Common myeloid progenitor, CD34-positive (primary cell): ENCODE measurements around the gene FBXL19.

Experiments
- CTCF ChIA-PET: fragments of 350-600 bp; sonication (Branson Sonifier 250); formaldehyde crosslinking; loops from one replicate; lab custom pipeline; 2021; ENCODE audit warnings: antibody characterized with exemption; lab: Charles Lee
- POLR2A ChIA-PET: fragments of 350-600 bp; sonication (Branson Sonifier 250); formaldehyde crosslinking; loops from one replicate; lab custom pipeline; 2021; ENCODE audit warnings: antibody characterized with exemption; lab: Charles Lee
- DNase-seq, 3 donors: peaks; one replicate each; pipeline versions ENCODE4 v3.0.0 to v3.0.0-alpha.2; 2013
- H3K27ac ChIP-seq, 2 experiments: 1 replicate in 1 of 2; 2 replicates in 1 of 2; pipeline ENCODE4 v1.7.0; 2013; ENCODE audit warnings: inconsistent platforms in 2 of 2, low read length in 2 of 2, mild to moderate bottlenecking in 2 of 2, low read depth in 1 of 2, moderate library complexity in 1 of 2; ENCODE audit not compliant: severe bottlenecking in 2 of 2, insufficient read depth in 1 of 2, poor library complexity in 1 of 2
- H3K27me3 ChIP-seq, 5 experiments: replicated peaks in 2 of 5; 1 replicate in 3 of 5; 2 replicates in 2 of 5; pipeline versions ENCODE4 v1.6.1 to v1.7.0; 2013; ENCODE audit warnings: low read length in 4 of 5, mild to moderate bottlenecking in 2 of 5, moderate library complexity in 2 of 5, inconsistent platforms in 1 of 5; ENCODE audit not compliant: insufficient read depth in 5 of 5, control insufficient read depth in 4 of 5
- H3K36me3 ChIP-seq, 4 experiments: 1 replicate in 2 of 4; 2 replicates in 2 of 4; pipeline versions ENCODE4 v1.6.1 to v1.7.0; 2013; ENCODE audit warnings: low read length in 3 of 4, control low read depth in 1 of 4, mild to moderate bottlenecking in 1 of 4; ENCODE audit not compliant: control insufficient read depth in 4 of 4, insufficient read depth in 4 of 4
- H3K4me1 ChIP-seq, 4 experiments: 1 replicate in 3 of 4; 2 replicates in 1 of 4; pipeline versions ENCODE4 v1.6.1 to v1.7.1; 2013; ENCODE audit warnings: low read length in 3 of 4, mild to moderate bottlenecking in 3 of 4, control low read depth in 1 of 4, inconsistent platforms in 1 of 4, moderate library complexity in 1 of 4; ENCODE audit not compliant: control insufficient read depth in 4 of 4, insufficient read depth in 4 of 4; ENCODE audit errors: control extremely low read depth in 1 of 4
- H3K4me3 ChIP-seq, 7 experiments: 1 replicate in 4 of 7; 2 replicates in 3 of 7; pipeline versions ENCODE4 v1.5.1 to v1.7.0; 2013; ENCODE audit warnings: mild to moderate bottlenecking in 7 of 7, low read length in 6 of 7, moderate library complexity in 6 of 7, inconsistent platforms in 2 of 7, low read depth in 2 of 7, control low read depth in 1 of 7; ENCODE audit not compliant: insufficient read depth in 4 of 7, control insufficient read depth in 1 of 7; ENCODE audit errors: extremely low read depth in 1 of 7
- H3K9me3 ChIP-seq, 5 experiments: 1 replicate in 4 of 5; 2 replicates in 1 of 5; pipeline versions ENCODE4 v1.6.1 to v1.7.1; 2013; ENCODE audit warnings: low read length in 4 of 5, mild to moderate bottlenecking in 2 of 5, inconsistent platforms in 1 of 5, low read depth in 1 of 5, moderate library complexity in 1 of 5; ENCODE audit not compliant: control insufficient read depth in 4 of 5, insufficient read depth in 2 of 5; ENCODE audit errors: control extremely low read depth in 1 of 5
- WGBS: methylation state at CpG from one replicate; pipeline ENCODE4 v1.1.5; 2013; ENCODE audit not compliant: insufficient coverage; 5-methylcytosine and 5-hydroxymethylcytosine counted together

The FBXL19 gene

DNA sequence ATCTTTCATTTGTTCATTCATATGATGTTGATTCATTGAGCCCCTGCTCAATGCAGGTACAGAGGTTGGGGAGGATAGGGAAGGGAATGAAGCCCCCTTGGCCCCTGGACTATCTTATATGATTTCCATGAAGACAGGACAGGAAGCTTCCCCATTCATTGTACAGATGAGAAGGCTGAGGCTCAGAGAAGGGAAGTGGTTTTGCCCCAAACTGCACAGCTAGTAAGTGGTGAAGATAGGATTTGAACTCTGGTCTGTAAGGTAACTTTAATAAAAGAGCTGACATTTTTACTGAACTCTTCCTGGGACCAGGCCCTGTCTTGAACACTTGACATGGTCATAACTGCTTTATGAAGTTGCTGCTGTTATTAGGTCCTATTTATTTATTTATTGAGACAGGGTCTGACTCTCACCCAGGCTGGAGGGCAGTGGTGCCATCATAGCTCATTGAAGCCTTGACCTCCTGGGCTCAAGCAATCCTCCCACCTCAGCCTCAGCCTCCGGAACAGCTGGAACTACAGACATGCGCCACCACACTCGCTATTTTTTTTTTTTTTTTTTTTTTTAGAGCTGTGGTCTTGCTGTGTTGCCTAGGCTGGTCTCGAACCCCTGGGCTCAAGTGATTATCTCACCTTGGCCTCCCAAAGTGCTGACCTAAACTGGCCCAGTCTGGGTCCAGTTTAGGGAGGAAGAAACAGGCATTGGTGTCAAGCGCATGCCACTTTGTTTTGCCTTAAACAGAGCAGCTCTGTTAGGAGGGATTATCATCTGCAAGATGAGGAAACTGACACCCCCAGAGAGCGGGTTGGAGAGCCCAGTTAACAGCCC, 22.0 kb upstream of the FBXL19 start:
- H3K9me3 ChIP-seq: no peaks in the 10 kb centered on the region
- H3K27ac ChIP-seq: peak overlapping the region in 1 of 2 experiments; percentile 81
- ChIA-PET POLR2A (interaction anchor here (0.6 to 2.2 kb wide), 5 partner anchors 23 to 87 kb away, joined by 3 to 11 read pairs (median 3); no protein-coding TSS in a partner anchor), CTCF (interaction anchor here (0.8 to 3.6 kb wide), 20 partner anchors 9 to 131 kb away, joined by 3 to 52 read pairs (median 4); partner anchors contain the start of gene BCL7C)
- no peaks in the 10 kb centered on the region for H3K27me3 ChIP-seq
- WGBS: 40% methylated on average over 3 of the region's 6 CpGs
- no peaks in the 10 kb centered on the region for H3K36me3 ChIP-seq
- H3K4me1 ChIP-seq: peaks cover 3 to 54% (median 44%) of the 10 kb centered on the region in 4 experiments
- H3K4me3 ChIP-seq: peak overlapping the region; percentile 57 to 82 (median 70)
- DNase-seq: peak in 2 of 3 donors; percentile 30 to 37

DNA sequence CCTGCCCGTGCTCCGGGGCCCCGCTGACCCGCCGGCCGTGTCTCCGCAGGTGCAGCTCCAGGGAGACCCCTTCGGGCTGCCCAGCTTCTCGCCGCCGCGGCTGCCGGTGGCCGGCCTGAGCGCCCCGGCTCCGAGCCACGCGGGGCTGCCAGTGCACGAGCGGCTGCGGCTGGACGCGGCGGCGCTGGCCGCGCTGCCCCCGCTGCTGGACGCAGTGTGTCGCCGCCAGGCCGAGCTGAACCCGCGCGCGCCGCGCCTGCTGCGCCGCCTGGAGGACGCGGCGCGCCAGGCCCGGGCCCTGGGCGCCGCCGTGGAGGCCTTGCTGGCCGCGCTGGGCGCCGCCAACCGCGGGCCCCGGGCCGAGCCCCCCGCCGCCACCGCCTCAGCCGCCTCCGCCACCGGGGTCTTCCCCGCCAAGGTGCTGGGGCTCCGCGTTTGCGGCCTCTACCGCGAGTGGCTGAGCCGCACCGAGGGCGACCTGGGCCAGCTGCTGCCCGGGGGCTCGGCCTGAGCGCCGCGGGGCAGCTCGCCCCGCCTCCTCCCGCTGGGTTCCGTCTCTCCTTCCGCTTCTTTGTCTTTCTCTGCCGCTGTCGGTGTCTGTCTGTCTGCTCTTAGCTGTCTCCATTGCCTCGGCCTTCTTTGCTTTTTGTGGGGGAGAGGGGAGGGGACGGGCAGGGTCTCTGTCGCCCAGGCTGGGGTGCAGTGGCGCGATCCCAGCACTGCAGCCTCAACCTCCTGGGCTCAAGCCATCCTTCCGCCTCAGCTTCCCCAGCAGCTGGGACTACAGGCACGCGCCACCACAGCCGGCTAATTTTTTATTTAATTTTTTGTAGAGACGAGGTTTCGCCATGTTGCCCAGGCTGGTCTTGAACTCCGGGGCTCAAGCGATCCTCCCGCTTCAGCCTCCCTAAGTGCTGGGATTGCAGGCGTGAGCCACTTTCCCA, 21.1 kb upstream of the FBXL19 start:
- Histone ChIP-seq H3K27ac (peak overlapping the region; percentile 77 to 81), H3K4me3 (peak overlapping the region; percentile 58 to 82 (median 75)), H3K9me3 (no peaks in the 10 kb centered on the region), H3K27me3 (no peaks in the 10 kb centered on the region), H3K36me3 (no peaks in the 10 kb centered on the region), H3K4me1 (peaks cover 1 to 51% (median 40%) of the 10 kb centered on the region in 4 experiments)
- CTCF ChIA-PET: interaction anchor here (0.8 to 3.6 kb wide), 17 partner anchors 10 to 132 kb away, joined by 3 to 52 read pairs (median 4); partner anchors contain the start of gene BCL7C
- peak; percentile 54 to 78 (median 73) for DNase-seq
- 6% methylated on average over 91 of the region's 99 CpGs for WGBS
- POLR2A ChIA-PET: interaction anchor here (0.7 to 2.2 kb wide), 5 partner anchors 27 to 244 kb away, joined by 3 to 11 read pairs (median 3); partner anchors contain the start of gene FBRS

DNA sequence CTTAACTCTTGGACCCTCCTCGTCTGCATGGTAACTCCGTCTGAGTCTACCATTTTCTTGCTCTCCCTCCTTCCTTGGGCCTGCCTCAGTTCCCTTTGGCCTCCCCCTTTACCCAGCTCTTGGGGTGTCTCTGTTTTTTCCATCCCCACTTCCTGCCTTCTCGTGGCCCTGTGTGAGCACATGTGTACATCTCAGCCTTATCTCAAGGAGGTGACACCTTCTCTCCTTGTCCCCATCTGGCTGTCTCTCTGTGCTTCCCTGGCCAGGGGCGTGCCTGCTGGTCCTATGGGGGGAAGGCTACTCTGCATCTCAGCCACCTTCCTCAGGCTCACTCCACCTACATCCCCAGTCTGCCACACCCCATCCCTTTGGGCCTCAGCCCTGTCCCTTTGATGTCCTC, 20.4 kb upstream of the FBXL19 start:
- Histone ChIP-seq H3K4me1 (peaks cover 0 to 55% (median 42%) of the 10 kb centered on the region in 4 experiments), H3K36me3 (no peaks in the 10 kb centered on the region), H3K27me3 (no peaks in the 10 kb centered on the region), H3K27ac (peak overlapping the region; percentile 77 to 81), H3K9me3 (no peaks in the 10 kb centered on the region), H3K4me3 (peak overlapping the region in 6 of 7 experiments; percentile 70 to 82 (median 76))
- ChIA-PET CTCF (interaction anchor here (0.8 to 3.6 kb wide), 9 partner anchors 9 to 58 kb away, joined by 3 to 52 read pairs (median 7); no protein-coding TSS in a partner anchor), POLR2A (interaction anchor here (1.4 to 1.8 kb wide), 2 partner anchors 58 to 245 kb away, joined by 3 to 7 read pairs; partner anchors contain the start of gene FBRS)
- 63% methylated on average over 4 of the region's 4 CpGs for WGBS
- peak in 1 of 3 donors; percentile 20 for DNase-seq

DNA sequence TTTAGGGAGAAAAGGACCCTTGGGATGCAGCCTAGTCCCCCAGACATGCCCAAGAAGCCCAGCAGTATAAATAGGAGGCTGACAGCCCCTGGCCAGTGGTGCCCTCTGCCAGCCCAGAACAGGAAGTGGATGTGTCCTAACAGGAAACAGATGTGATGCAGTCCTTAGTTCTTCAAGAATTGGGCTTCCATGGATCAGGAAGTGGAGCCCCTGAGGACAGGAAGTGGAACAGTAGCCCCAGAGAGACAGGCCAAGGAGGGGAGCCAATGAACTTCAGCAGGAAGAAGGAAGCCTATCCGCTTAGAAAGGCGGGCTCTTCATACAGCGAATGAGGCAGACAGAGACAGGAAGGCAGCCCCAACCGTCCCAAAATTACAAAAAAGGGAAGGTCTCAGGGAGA, 19.8 kb upstream of the FBXL19 start:
- Histone ChIP-seq H3K4me1 (peaks cover 0 to 57% (median 44%) of the 10 kb centered on the region in 4 experiments), H3K27ac (peak overlapping the region; percentile 22 to 81), H3K4me3 (peak overlapping the region in 3 of 7 experiments; percentile 12 to 45 (median 28)), H3K27me3 (no peaks in the 10 kb centered on the region), H3K36me3 (no peaks in the 10 kb centered on the region), H3K9me3 (no peaks in the 10 kb centered on the region)
- ChIA-PET CTCF (interaction anchor here (1.4 to 3.3 kb wide), 5 partner anchors 9 to 59 kb away, joined by 3 to 52 read pairs (median 8); no protein-coding TSS in a partner anchor), POLR2A (no interaction called here)
- peak; percentile 51 to 84 (median 74) for DNase-seq
- 3% methylated on average over 4 of the region's 4 CpGs for WGBS

DNA sequence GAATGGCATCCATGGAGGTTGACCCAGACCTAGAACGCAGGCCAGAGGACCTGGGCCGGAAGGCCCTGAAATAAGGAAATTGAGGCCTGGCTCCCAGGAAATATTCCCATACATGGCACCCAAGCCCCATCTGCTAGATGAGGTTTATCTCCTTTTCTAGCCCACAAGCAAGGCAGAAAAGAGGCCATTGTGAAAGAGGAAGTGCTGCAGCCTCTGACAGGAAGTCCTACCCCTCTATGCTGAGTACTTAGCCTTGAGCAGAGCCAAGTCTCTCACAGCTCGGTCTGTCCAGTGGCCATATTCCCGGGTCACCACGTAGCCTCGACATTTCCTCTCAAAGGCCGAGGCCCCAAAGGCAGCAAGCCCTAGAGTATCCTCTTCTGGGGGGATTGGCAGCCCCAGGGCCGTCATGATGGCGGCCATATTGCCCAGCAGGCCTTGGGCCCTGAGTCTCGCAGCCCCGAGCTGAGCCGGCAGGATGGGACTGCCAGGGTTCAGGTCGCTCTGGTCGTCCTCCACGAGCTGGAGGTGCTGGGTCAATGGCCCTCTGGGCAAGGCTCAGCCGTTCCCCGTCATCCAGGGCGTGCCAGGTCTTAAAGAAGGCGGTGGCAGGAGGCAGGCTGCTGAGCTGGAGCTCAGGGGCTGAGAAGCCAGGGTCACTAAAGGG, 19.1 kb upstream of the FBXL19 start:
- peak in 2 of 3 donors; percentile 53 to 71 for DNase-seq
- peak overlapping the region; percentile 22 to 81 for H3K27ac ChIP-seq
- H3K9me3 ChIP-seq: no peaks in the 10 kb centered on the region
- ChIA-PET POLR2A (no interaction called here), CTCF (interaction anchor here (1.4 to 3.2 kb wide), 3 partner anchors 11 to 60 kb away, joined by 3 to 11 read pairs (median 6); no protein-coding TSS in a partner anchor)
- H3K4me1 ChIP-seq: peaks cover 0 to 57% (median 44%) of the 10 kb centered on the region in 4 experiments
- no peaks in the 10 kb centered on the region for H3K27me3 ChIP-seq
- H3K36me3 ChIP-seq: no peaks in the 10 kb centered on the region
- WGBS: 69% methylated on average over 19 of the region's 19 CpGs
- peak overlapping the region in 5 of 7 experiments; percentile 3 to 45 (median 37) for H3K4me3 ChIP-seq

DNA sequence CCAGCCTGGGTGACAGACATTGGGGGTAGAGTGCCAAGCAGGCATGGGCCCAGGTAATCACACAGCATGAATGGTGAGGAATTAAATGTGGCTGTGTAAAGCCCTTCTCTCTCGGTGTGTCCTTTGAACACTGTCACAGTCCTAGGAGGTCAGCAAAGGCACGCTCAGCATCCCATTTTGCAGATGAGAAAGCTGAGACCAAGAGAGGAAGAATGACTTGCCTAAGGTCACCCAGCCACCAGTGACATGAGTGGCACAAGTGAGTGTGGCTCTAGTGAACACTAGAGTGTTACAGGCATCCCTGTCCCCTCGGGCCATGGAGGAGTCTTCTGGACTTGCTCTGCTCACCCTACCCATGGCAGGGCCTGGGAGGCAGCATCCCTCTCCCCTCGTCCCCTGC, 16.3 kb upstream of the FBXL19 start:
- CTCF ChIA-PET: no interaction called here

More for the DNA sequence above, 16.3 kb upstream of the FBXL19 start:
- POLR2A ChIA-PET: no interaction called here
- Histone ChIP-seq H3K4me3 (no peak overlapping the region), H3K27me3 (no peaks in the 10 kb centered on the region), H3K27ac (no peak overlapping the region), H3K9me3 (no peaks in the 10 kb centered on the region), H3K36me3 (no peaks in the 10 kb centered on the region), H3K4me1 (peaks cover 0 to 59% (median 46%) of the 10 kb centered on the region in 4 experiments)
- DNase-seq: no peak
- 94% methylated on average over 2 of the region's 4 CpGs for WGBS
